GM19351 (cell line): ENCODE results near the gene KLHL26.
A peak's percentile ranks its signal among the peaks of the same experiment; 100 is the strongest.

Experiments used
- ATAC-seq: cut with Tn5 transposase; IDR thresholded peaks from one replicate; pipeline ENCODE4 v1.9.1; 2021; ENCODE audit warnings: mild to moderate bottlenecking, moderate library complexity; ENCODE audit not compliant: unreplicated experiment

The KLHL26 gene

GRCh38 chr19:18612772-18613588 is 23.8 kb upstream of the KLHL26 start, which contains the start of gene TMEM59L:
Gene TMEM59L, plus strand, starts transcription at chr19:18612870. Its CDS starts 89 bp downstream, at chr19:18612959.
- no peak for ATAC-seq

- ATAC-seq: no peak
Observed at GRCh38 chr19:18613589-18614234, 23.1 kb upstream of the KLHL26 start.

- ATAC-seq: no peak
Observed at GRCh38 chr19:18616023-18616422, 20.8 kb upstream of the KLHL26 start.

GRCh38 chr19:18617562-18617961 is 19.3 kb upstream of the KLHL26 start:
- ATAC-seq: no peak

- no peak for ATAC-seq
Observed at GRCh38 chr19:18618236-18618635, 18.6 kb upstream of the KLHL26 start.

GRCh38 chr19:18620311-18620710 is 16.5 kb upstream of the KLHL26 start:
- no peak for ATAC-seq

GRCh38 chr19:18620902-18621301 is 15.9 kb upstream of the KLHL26 start:
- ATAC-seq: no peak

- ATAC-seq: no peak
Observed at GRCh38 chr19:18626906-18627305, 9.9 kb upstream of the KLHL26 start.

- ATAC-seq: no peak
Observed at GRCh38 chr19:18629166-18630088, 7.4 kb upstream of the KLHL26 start.

- no peak for ATAC-seq
Observed at GRCh38 chr19:18633321-18633720, 3.5 kb upstream of the KLHL26 start.

- ATAC-seq: no peak
Observed at GRCh38 chr19:18634612-18635297, 2.1 kb upstream of the KLHL26 start.

- ATAC-seq: no peak
Observed at GRCh38 chr19:18635831-18636182, 1.0 kb upstream of the KLHL26 start.

- peak; percentile 85 for ATAC-seq
Observed at GRCh38 chr19:18636183-18636968, 452 bp upstream of the KLHL26 start.

- ATAC-seq: no peak
Observed at GRCh38 chr19:18637673-18638630, 1.1 kb downstream of the KLHL26 start.

- ATAC-seq: no peak
Observed at GRCh38 chr19:18639706-18640243, 2.9 kb downstream of the KLHL26 start.

GRCh38 chr19:18644196-18645034 is 7.6 kb downstream of the KLHL26 start:
- ATAC-seq: no peak

GRCh38 chr19:18645035-18645511 is 8.2 kb downstream of the KLHL26 start:
- ATAC-seq: no peak
